ENCODE results near the gene TMEM9B. TPM values are rescaled to one million over a fixed set of nuclear protein-coding genes. Genes with fewer than 3 reads are reported as not detected.

The TMEM9B gene
- total RNA-seq, 2 donors from 2014 or later: 39.5 to 50.8 TPM

- no peaks in the 10 kb centered on the region for H3K9me3 ChIP-seq
- no peak for DNase-seq (ENCODE audit: low spot score)
- H3K27ac ChIP-seq: no peak overlapping the region
- H3K36me3 ChIP-seq: no peaks in the 10 kb centered on the region
- H3K4me3 ChIP-seq: no peak overlapping the region
- TF ChIP-seq, protein P1, sequence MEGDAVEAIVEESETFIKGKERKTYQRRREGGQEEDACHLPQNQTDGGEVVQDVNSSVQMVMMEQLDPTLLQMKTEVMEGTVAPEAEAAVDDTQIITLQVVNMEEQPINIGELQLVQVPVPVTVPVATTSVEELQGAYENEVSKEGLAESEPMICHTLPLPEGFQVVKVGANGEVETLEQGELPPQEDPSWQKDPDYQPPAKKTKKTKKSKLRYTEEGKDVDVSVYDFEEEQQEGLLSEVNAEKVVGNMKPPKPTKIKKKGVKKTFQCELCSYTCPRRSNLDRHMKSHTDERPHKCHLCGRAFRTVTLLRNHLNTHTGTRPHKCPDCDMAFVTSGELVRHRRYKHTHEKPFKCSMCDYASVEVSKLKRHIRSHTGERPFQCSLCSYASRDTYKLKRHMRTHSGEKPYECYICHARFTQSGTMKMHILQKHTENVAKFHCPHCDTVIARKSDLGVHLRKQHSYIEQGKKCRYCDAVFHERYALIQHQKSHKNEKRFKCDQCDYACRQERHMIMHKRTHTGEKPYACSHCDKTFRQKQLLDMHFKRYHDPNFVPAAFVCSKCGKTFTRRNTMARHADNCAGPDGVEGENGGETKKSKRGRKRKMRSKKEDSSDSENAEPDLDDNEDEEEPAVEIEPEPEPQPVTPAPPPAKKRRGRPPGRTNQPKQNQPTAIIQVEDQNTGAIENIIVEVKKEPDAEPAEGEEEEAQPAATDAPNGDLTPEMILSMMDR (IDR thresholded peaks at IDR 0.05): no peak
- no peaks in the 10 kb centered on the region for H3K27me3 ChIP-seq
- H3K4me1 ChIP-seq: peaks cover 0 to 20% of the 10 kb centered on the region in 2 donors
Observed at GRCh38 chr11:8967184-8967583, 2.9 kb upstream of the TMEM9B start.

- TF ChIP-seq, protein P1 (IDR thresholded peaks at IDR 0.05): no peak
- H3K4me3 ChIP-seq: peak overlapping the region; percentile 87 to 88
- H3K27ac ChIP-seq: peak overlapping the region; percentile 91 to 92
- DNase-seq (ENCODE audit: low spot score): peak; percentile 77
- no peaks in the 10 kb centered on the region for H3K36me3 ChIP-seq
- H3K9me3 ChIP-seq: no peaks in the 10 kb centered on the region
- peaks cover 0 to 33% of the 10 kb centered on the region in 2 donors for H3K4me1 ChIP-seq
- no peaks in the 10 kb centered on the region for H3K27me3 ChIP-seq
Observed at GRCh38 chr11:8963569-8964323, 496 bp downstream of the TMEM9B start.

DNA sequence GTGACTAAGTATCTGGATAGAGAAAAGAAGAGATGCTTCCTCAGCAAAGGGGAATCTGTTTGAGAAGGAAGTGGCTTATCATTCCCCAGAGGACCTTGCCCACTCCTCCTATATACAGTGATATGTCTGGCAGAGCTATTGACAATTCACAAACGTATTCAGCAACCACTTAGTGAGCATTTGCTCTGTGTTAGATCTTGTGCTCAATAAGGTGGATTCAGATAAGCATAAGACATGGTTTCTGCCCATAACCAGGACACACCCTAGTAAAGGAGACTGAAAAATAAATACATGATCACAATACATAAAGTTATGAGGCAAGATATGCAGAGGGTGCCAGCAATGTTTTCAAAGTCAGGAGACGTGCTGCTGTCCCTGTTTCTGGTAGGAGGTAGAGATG, 1.4 kb downstream of the TMEM9B start:
- no peak overlapping the region for H3K4me3 ChIP-seq
- no peaks in the 10 kb centered on the region for H3K9me3 ChIP-seq
- peaks cover 0 to 33% of the 10 kb centered on the region in 2 donors for H3K4me1 ChIP-seq
- TF ChIP-seq, protein P1 (IDR thresholded peaks at IDR 0.05): no peak
- no peaks in the 10 kb centered on the region for H3K36me3 ChIP-seq
- no peaks in the 10 kb centered on the region for H3K27me3 ChIP-seq
- peak overlapping the region in 1 of 2 donors; percentile 92 for H3K27ac ChIP-seq
- DNase-seq (ENCODE audit: low spot score): no peak

DNA sequence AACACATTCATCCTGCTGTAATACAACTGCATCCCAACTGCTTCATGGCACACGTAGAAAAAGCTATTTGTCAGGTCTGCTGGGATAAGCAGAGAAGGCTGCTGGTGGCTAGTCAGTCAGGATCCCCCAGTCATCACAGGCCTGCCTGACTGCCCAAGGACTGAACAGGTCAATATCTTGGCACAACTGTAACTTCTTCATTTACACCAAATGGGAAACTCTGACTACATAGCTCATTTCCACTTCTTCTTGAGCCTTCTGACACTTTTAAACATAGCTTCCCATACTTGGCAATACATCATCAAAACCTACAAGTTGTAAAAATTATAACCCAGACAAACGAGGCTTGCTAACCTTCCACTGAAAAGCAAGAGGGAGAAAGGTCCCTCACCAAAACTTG, 2.8 kb downstream of the TMEM9B start:
- peaks cover 0 to 33% of the 10 kb centered on the region in 2 donors for H3K4me1 ChIP-seq
- TF ChIP-seq, protein P1 (IDR thresholded peaks at IDR 0.05): no peak
- H3K4me3 ChIP-seq: no peak overlapping the region
- H3K36me3 ChIP-seq: no peaks in the 10 kb centered on the region
- H3K9me3 ChIP-seq: no peaks in the 10 kb centered on the region
- H3K27ac ChIP-seq: no peak overlapping the region
- no peak for DNase-seq (ENCODE audit: low spot score)
- H3K27me3 ChIP-seq: no peaks in the 10 kb centered on the region

- Histone ChIP-seq H3K4me3 (no peak overlapping the region), H3K4me1 (peaks cover 0 to 28% of the 10 kb centered on the region in 2 donors), H3K27ac (peak overlapping the region in 1 of 2 donors; percentile 6), H3K36me3 (peaks cover 14% of the 10 kb centered on the region), H3K9me3 (no peaks in the 10 kb centered on the region), H3K27me3 (no peaks in the 10 kb centered on the region)
- DNase-seq (ENCODE audit: low spot score): no peak
- TF ChIP-seq, protein P1 (IDR thresholded peaks at IDR 0.05): peak in 1 of 2 donors; percentile 69
Observed at GRCh38 chr11:8959546-8960166, 4.6 kb downstream of the TMEM9B start.
